ENCODE results near the gene TAF1C. TPM values are rescaled to one million over a fixed set of nuclear protein-coding genes. Genes with fewer than 3 reads are reported as not detected.

The TAF1C gene
- total and polyA plus RNA-seq, 9 of the 15 experiments (the other 6 are each of a cell fraction or from before 2014, with no cell fraction given): 1.5 to 74.8 (median 21.0) TPM

- TF ChIP-seq ZBTB40 (IDR thresholded peaks at IDR 0.05) (0 out of 2 replicates have a peak, but pooled peaks have one; percentile 32), ZBTB40 (CRISPR knock-in tag; IDR thresholded peaks at IDR 0.05) (no peak), ZNF324 (CRISPR knock-in tag; IDR thresholded peaks at IDR 0.05) (no peak), NRF1 (conservative IDR thresholded peaks at IDR 0.05 in 1 of 2, IDR thresholded peaks at IDR 0.05 in 1 of 2) (no peak), MEF2A (IDR thresholded peaks at IDR 0.05; ENCODE audit: control insufficient read depth, low read depth, low read length) (no peak), MYNN (IDR thresholded peaks at IDR 0.05) (no peak), MYNN (CRISPR knock-in tag; IDR thresholded peaks at IDR 0.05) (no peak), RCOR1 (IDR thresholded peaks at IDR 0.05; ENCODE audit: borderline replicate concordance in 1 of 2, low read depth in 2 of 2, low read length in 2 of 2) (peak in 1 of 2 experiments; percentile 58; a peak in 1 of 4 replicates), SOX6 (IDR thresholded peaks at IDR 0.05) (no peak; the same call in 1 of the 2 replicates), ZNF766 (CRISPR knock-in tag; conservative IDR thresholded peaks at IDR 0.05) (0 out of 2 replicates have a peak, but pooled peaks have one; percentile 6), LEF1 (IDR thresholded peaks at IDR 0.05) (no peak), HMBOX1 (IDR thresholded peaks at IDR 0.05) (peak; percentile 98)
- TF ChIP-seq, protein P1, sequence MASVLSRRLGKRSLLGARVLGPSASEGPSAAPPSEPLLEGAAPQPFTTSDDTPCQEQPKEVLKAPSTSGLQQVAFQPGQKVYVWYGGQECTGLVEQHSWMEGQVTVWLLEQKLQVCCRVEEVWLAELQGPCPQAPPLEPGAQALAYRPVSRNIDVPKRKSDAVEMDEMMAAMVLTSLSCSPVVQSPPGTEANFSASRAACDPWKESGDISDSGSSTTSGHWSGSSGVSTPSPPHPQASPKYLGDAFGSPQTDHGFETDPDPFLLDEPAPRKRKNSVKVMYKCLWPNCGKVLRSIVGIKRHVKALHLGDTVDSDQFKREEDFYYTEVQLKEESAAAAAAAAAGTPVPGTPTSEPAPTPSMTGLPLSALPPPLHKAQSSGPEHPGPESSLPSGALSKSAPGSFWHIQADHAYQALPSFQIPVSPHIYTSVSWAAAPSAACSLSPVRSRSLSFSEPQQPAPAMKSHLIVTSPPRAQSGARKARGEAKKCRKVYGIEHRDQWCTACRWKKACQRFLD (CRISPR knock-in tag; IDR thresholded peaks at IDR 0.05): 0 out of 2 replicates have a peak, but pooled peaks have one; percentile 28
Observed at GRCh38 chr16:84137769-84138357, 49.0 kb downstream of the TAF1C start (continued).
